GM12874 (cell line): ENCODE measurements around the gene ACCS.
A peak's percentile ranks its signal among the peaks of the same experiment; 100 is the strongest.

Source experiments
- CTCF ChIP-seq: IDR thresholded peaks from 2 replicates; pipeline ENCODE4 v1.5.1; 2011; ENCODE audit warnings: low read depth, mild to moderate bottlenecking, control low read depth, low read length, moderate library complexity; ENCODE audit not compliant: insufficient read depth

The ACCS gene

GRCh38 chr11:44065841-44066731, at the start of gene ACCS:
ACCS (plus strand) TSS chr11:44066270; CDS start chr11:44067628, 1,358 bp downstream.
- TF ChIP-seq CTCF, result peak; percentile 92

DNA sequence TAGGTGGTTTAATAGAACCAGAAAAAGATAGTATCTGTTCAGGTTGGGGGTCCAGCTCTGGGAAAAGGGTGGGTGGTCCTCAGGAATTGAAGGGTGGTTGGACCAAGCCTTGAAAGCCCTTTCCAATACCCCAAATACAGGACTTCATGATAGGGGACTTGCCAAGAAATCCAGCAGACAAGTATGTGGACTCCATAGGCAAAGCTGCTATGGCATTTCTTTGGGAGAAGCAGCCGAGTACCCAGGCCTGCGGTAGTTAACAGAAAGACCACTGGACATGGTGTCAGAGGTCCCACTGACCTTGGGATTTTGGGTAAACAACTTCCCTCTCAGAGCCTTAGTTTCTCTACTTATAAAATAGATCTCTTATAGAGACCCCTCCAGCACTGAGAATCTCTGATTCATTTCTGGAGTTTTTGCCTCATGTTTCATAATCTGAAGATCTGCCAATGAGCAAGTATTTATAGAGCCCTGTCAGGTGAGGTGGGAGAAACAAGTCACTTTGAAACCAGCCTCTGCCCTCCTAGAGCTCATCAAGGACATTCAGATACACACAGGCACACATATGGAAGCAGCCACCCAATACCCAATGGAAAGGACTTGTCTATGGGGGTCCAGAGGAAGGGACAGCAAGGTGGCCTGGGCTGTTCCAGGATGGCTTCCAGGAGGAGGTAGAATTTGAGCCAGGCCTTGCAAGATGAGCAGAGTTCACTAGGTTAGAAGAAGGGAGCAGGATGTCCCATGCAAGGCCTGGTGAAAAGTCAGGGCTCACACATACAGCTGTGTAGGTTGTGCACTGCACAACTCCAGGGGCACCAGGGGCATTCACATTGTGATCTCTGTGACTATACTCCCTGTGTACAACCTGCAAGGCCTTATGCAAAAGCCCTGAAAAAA, 49.3 kb upstream of the ACCS start:
- no peak for TF ChIP-seq CTCF

- TF ChIP-seq CTCF, result no peak
Observed at GRCh38 chr11:44017443-44018126, 48.5 kb upstream of the ACCS start.

DNA sequence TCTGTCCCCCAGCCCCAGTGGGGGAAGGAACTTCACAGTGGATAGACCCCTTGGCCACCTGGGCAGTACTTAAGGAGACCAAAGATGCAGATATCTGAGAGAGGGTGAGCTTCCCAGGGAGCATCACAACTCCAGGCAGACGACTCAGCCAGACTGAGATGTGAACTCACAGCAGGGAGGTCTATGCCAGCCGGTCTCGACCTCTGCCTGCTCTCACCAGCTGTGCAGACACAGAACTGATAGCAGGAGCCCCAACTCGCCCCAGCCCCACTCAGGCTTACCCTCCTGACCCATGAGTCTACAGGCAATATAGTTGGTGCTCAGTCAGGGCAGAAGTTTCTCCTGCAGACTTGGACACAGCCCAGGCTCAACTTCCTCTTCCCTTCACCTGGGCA, 47.9 kb upstream of the ACCS start:
- no peak for TF ChIP-seq CTCF

GRCh38 chr11:44018829-44019228, 47.2 kb upstream of the ACCS start:
- no peak for TF ChIP-seq CTCF

DNA sequence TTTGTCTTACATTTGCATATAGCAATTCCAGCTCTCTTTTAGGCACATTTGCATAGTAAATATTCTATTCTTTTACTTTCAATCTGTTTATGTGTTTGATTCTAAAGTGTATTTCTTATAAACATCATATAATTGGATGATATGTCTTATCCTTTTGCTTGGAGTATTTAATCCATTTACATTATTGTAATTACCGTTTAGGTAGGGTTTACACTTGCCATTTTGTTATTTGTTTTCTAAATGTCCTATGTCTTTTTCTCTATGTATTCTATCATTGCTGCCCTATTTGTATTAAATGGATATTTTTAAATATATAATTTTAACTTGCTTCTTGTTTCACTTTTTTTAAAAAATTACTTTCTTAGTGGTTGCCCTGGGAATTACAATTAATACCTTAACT, 41.1 kb upstream of the ACCS start:
- no peak for TF ChIP-seq CTCF

DNA sequence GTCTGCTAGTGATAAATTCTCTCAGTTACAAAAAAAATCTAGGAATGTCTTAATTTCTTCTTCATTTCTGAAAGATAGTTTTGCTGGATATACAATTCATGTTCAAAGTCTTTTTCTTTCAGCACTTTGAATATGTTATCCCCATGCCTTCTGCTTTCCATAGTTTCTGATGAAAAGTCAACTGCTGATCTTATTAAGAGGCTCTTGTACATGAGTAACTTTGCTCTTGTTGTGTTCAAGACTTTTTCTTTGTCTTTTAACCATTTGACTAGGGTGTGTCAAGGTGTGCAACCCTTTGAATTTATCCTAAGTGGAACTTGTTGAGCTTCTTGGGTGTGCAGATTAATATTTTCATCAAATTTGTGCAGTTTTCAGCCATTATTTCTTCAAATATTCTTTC, 40.3 kb upstream of the ACCS start:
- TF ChIP-seq CTCF, result no peak
